K562 (cell line): ENCODE results near the gene FAM89B. TPM values are rescaled to one million over a fixed set of nuclear protein-coding genes. Genes with fewer than 3 reads are reported as not detected.

ENCODE experiments used
- ELF2 ChIP-seq: fragments of 250-450 bp; sonication (Bioruptor Pico); IDR thresholded peaks from 2 replicates; pipeline ENCODE4 v1.5.0; 2021; ENCODE audit warnings: mild to moderate bottlenecking
- ETS2 ChIP-seq: IDR thresholded peaks from 2 replicates; pipeline ENCODE4 v1.6.1; 2016; ENCODE audit warnings: borderline replicate concordance, missing genetic modification characterization, mild to moderate bottlenecking, moderate library complexity, missing compliant biosample characterization; ENCODE audit not compliant: poor library complexity, severe bottlenecking
- EZH2 ChIP-seq: IDR thresholded peaks from 2 replicates; pipeline ENCODE4 v1.6.1; 2012; ENCODE audit warnings: low read depth, mild to moderate bottlenecking, inconsistent platforms, low read length, borderline replicate concordance
- GATAD2B ChIP-seq: fragments of 450-650 bp; IDR thresholded peaks from 2 replicates; pipeline ENCODE4 v1.6.1; 2017; ENCODE audit warnings: mild to moderate bottlenecking, borderline replicate concordance
- GTF2F1 ChIP-seq: IDR thresholded peaks from 2 replicates; pipeline ENCODE4 v1.6.1; 2011; ENCODE audit warnings: low read depth, low read length, improper control_type of control experiment
- HES1 ChIP-seq: fragments of 450-650 bp; IDR thresholded peaks from 2 replicates; pipeline ENCODE4 v1.6.1; 2016; ENCODE audit warnings: low read depth, mild to moderate bottlenecking, moderate library complexity
- KAT7 ChIP-seq: sonication (generic); formaldehyde crosslinking; IDR thresholded peaks from 2 replicates; pipeline ENCODE4 v1.8.0; 2022; ENCODE audit warnings: missing genetic modification reagents, mild to moderate bottlenecking, borderline replicate concordance
- KAT8 ChIP-seq: fragments of 450-650 bp; IDR thresholded peaks from 2 replicates; pipeline ENCODE4 v1.6.1; 2016; ENCODE audit warnings: low read depth, mild to moderate bottlenecking
- KLF1 ChIP-seq: fragments of 450-650 bp; IDR thresholded peaks from 2 replicates; pipeline ENCODE4 v1.6.1; 2016; ENCODE audit warnings: missing genetic modification characterization, missing compliant biosample characterization
- PML ChIP-seq: IDR thresholded peaks from 2 replicates; pipeline ENCODE4 v1.6.1; 2012; ENCODE audit warnings: low read length, inconsistent platforms
- POLR2AphosphoS5 ChIP-seq: IDR thresholded peaks from 2 replicates; pipeline ENCODE4 v1.6.1; 2011; ENCODE audit warnings: mild to moderate bottlenecking, low read depth, low read length, moderate library complexity; ENCODE audit not compliant: control insufficient read depth, insufficient read depth
- PRMT5 ChIP-seq: sonication (generic); formaldehyde crosslinking; IDR thresholded peaks from 2 replicates; pipeline ENCODE4 v1.5.0; 2020; ENCODE audit warnings: missing genetic modification reagents
- PTTG1 ChIP-seq: fragments of 450-650 bp; IDR thresholded peaks from 2 replicates; pipeline ENCODE4 v1.6.1; 2016; ENCODE audit warnings: low read depth, mild to moderate bottlenecking, missing genetic modification characterization, missing compliant biosample characterization
- PYGO2 ChIP-seq: fragments of 450-650 bp; IDR thresholded peaks from 2 replicates; pipeline ENCODE4 v1.6.1; 2016; ENCODE audit warnings: mild to moderate bottlenecking, missing genetic modification characterization, moderate library complexity, missing compliant biosample characterization
- SAP30 ChIP-seq: fragments of 200-600 bp; sonication (generic); IDR thresholded peaks from 2 replicates; pipeline ENCODE4 v1.6.1; 2012; ENCODE audit warnings: borderline replicate concordance, low read depth, mild to moderate bottlenecking, moderate library complexity, low read length, control low read depth, inconsistent platforms; ENCODE audit not compliant: insufficient read depth, poor library complexity, severe bottlenecking
- SFPQ ChIP-seq: fragments of 200-400 bp; formaldehyde crosslinking; IDR thresholded peaks from 2 replicates; pipeline ENCODE4 v1.6.1; 2017; ENCODE audit warnings: mild to moderate bottlenecking, low read depth, low read length, moderate library complexity
- THRAP3 ChIP-seq: fragments of 450-650 bp; IDR thresholded peaks from 2 replicates; pipeline ENCODE4 v1.6.1; 2016; ENCODE audit warnings: mild to moderate bottlenecking, inconsistent platforms, borderline replicate concordance
- XRCC5 ChIP-seq: fragments of 200-400 bp; formaldehyde crosslinking; IDR thresholded peaks from 2 replicates; pipeline ENCODE4 v1.6.1; 2017; ENCODE audit warnings: low read depth, mild to moderate bottlenecking, low read length
- polyA plus RNA-seq, 8 experiments: library from polyadenylated mRNA; depleted of rRNA in 4 of 8; stranded (reverse) in 5 of 8; unstranded in 3 of 8; fragments of >200 nt; fragmentation: Nextera tagmentation in 2 of 8; fragmentation: Illumina TruSeq in 1 of 8; extraction: Ambion mirVana in 2 of 8; extraction: Trizol in 1 of 8; gene quantifications; 2 replicates each; pipeline versions ENCODE4 v1.2.1 to v1.2.3, GENCODE V29; 2011 to 2014; ENCODE audit warnings: inconsistent platforms in 1 of 8, missing spikeins in 1 of 8
- total RNA-seq, 7 experiments: library from RNA; depleted of rRNA in 6 of 7; stranded (reverse); fragments of >200 nt in 6 of 7; fragmentation: Illumina TruSeq in 2 of 7; extraction: Trizol in 2 of 7; gene quantifications; 2 replicates each; pipeline versions ENCODE4 v1.2.1 to v1.2.3, GENCODE V29; 2011 to 2021; ENCODE audit warnings: low replicate concordance in 1 of 7

The FAM89B gene
- total and polyA plus RNA-seq, 9 of the 15 experiments (the other 6 are each of a cell fraction or from before 2014, with no cell fraction given) = 0.32 to 27.6 (median 11.9) TPM

GRCh38 chr11:65540290-65541092, 31.8 kb upstream of the FAM89B start (continued):
- TF ChIP-seq PRMT5 (CRISPR knock-in tag) = no peak
- TF ChIP-seq PYGO2 (tag) = no peak
- 0 out of 2 replicates have a peak, but pooled peaks have one; percentile 36 for TF ChIP-seq PML
- TF ChIP-seq KAT8 = no peak
- no peak for TF ChIP-seq PTTG1 (tag)
- 0 out of 2 replicates have a peak, but pooled peaks have one; percentile 54 for TF ChIP-seq KAT7 (CRISPR knock-in tag)
- peak; percentile 27 for TF ChIP-seq ELF2 (CRISPR knock-in tag)
- TF ChIP-seq XRCC5 = peak; percentile 44; the same call in 1 of the 2 replicates
- peak; percentile 44; the same call in 1 of the 2 replicates for TF ChIP-seq GATAD2B
- no peak for TF ChIP-seq EZH2
- TF ChIP-seq SFPQ = no peak
- TF ChIP-seq KLF1 (tag) = 0 out of 2 replicates have a peak, but pooled peaks have one; percentile 22
- peak; percentile 90 for TF ChIP-seq SAP30
- TF ChIP-seq POLR2AphosphoS5 = no peak
- no peak for TF ChIP-seq HES1
- TF ChIP-seq GTF2F1 = no peak
- no peak for TF ChIP-seq ETS2 (tag)
- no peak for TF ChIP-seq THRAP3
